ENCODE measurements around the gene IL23R.

GRCh38 chr1:67150931-67151330, 15.3 kb upstream of the IL23R start:
- TF ChIP-seq CTCF (IDR thresholded peaks at IDR 0.05) = no peak
- no peak for TF ChIP-seq POLR2A (IDR thresholded peaks at IDR 0.05)
